DOHH2 (cell line): Measurements from ENCODE around the gene DPYD.

Experiments
- H3F3A ChIP-seq: fragments of 200-600 bp; sonication (generic), shearing (Covaris generic); 2 replicates; pipeline ENCODE4 v1.6.0; 2016; ENCODE audit warnings: antibody characterized with exemption, mild to moderate bottlenecking; ENCODE audit not compliant: control insufficient read depth, insufficient read depth
- H3K27ac ChIP-seq: fragments of 200-600 bp; sonication (generic); 2 replicates; pipeline ENCODE4 v1.5.1; 2014; ENCODE audit warnings: low read depth, mild to moderate bottlenecking, low read length, moderate library complexity
- H3K27me3 ChIP-seq: fragments of 200-600 bp; sonication (generic); 2 replicates; pipeline ENCODE4 v1.6.1; 2014; ENCODE audit warnings: mild to moderate bottlenecking, low read length, mixed read lengths; ENCODE audit not compliant: control insufficient read depth
- H3K36me3 ChIP-seq: fragments of 200-600 bp; sonication (generic); 2 replicates; pipeline ENCODE4 v1.6.1; 2014; ENCODE audit warnings: mild to moderate bottlenecking, low read length, moderate library complexity, mixed read lengths; ENCODE audit not compliant: control insufficient read depth
- H3K4me1 ChIP-seq: fragments of 200-600 bp; sonication (generic); 2 replicates; pipeline ENCODE4 v1.6.1; 2014; ENCODE audit warnings: mild to moderate bottlenecking, low read length, mixed read lengths; ENCODE audit not compliant: control insufficient read depth
- H3K4me2 ChIP-seq: fragments of 200-600 bp; sonication (generic); 2 replicates; pipeline ENCODE4 v1.6.0; 2014; ENCODE audit warnings: mild to moderate bottlenecking, low read length, moderate library complexity
- H3K4me3 ChIP-seq: fragments of 200-600 bp; sonication (generic); 2 replicates; pipeline ENCODE4 v1.5.1; 2014; ENCODE audit warnings: mild to moderate bottlenecking, low read length, mixed read lengths
- H3K79me2 ChIP-seq: fragments of 200-600 bp; sonication (generic); 2 replicates; pipeline ENCODE4 v1.6.1; 2014; ENCODE audit warnings: mild to moderate bottlenecking, low read length, mixed read lengths; ENCODE audit not compliant: control insufficient read depth
- H3K9me2 ChIP-seq: fragments of 200-600 bp; sonication (generic); replicated peaks from 2 replicates; pipeline ENCODE4 v1.6.1; 2014; ENCODE audit warnings: mild to moderate bottlenecking, low read length, mixed read lengths; ENCODE audit not compliant: control insufficient read depth
- H3K9me3 ChIP-seq: fragments of 200-600 bp; sonication (generic); 2 replicates; pipeline ENCODE4 v1.6.1; 2014; ENCODE audit warnings: antibody characterized with exemption, low read length, mixed read lengths; ENCODE audit not compliant: control insufficient read depth, insufficient read depth
- H4K20me1 ChIP-seq: fragments of 200-600 bp; sonication (generic); 2 replicates; pipeline ENCODE4 v1.6.0; 2014; ENCODE audit warnings: low read depth, mild to moderate bottlenecking, antibody characterized with exemption, low read length, moderate library complexity; ENCODE audit not compliant: control insufficient read depth, insufficient read depth
- EZH2phosphoT487 ChIP-seq: fragments of 200-600 bp; sonication (generic); IDR thresholded peaks from 2 replicates; pipeline ENCODE4 v1.6.1; 2017; ENCODE audit warnings: borderline replicate concordance, mild to moderate bottlenecking, antibody characterized with exemption, low read length, moderate library complexity, mixed read lengths
- TF ChIP-seq, protein P1 (sequence below): fragments of 200-600 bp; sonication (generic); IDR thresholded peaks from one replicate; pipeline ENCODE4 v1.5.1; 2014; ENCODE audit warnings: antibody characterized with exemption, mild to moderate bottlenecking, low read depth, low read length; ENCODE audit not compliant: poor library complexity, severe bottlenecking

The DPYD gene

DNA sequence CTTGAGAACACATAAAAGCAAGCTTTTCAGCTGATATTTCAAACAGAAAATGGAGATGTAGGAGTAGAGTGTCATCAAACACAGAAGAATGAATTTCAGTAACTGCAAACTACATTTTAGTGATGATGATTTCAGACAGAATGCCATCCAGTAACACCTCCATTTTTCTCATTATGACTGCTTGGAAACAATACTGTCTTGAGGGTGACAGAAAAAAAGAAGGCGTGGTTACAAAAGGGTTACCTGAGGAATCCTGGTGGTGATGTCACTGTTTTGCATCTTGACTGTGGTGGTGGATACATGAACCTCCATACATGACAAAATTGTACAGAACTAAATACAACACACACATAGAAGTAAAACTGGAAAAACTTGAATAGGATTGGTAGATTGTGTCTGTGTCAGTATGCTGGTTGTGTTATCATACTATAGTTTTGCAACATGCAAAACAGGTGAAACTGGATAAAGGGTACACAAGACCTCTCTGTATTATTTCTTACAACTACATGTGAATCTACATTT, 823.4 kb downstream of the DPYD start:
- Histone ChIP-seq H3F3A (no peaks in the 10 kb centered on the region), H3K4me2 (no peak overlapping the region), H3K36me3 (no peaks in the 10 kb centered on the region), H3K9me3 (no peaks in the 10 kb centered on the region), H3K9me2 (no peaks in the 10 kb centered on the region), H3K27ac (no peak overlapping the region), H3K79me2 (no peaks in the 10 kb centered on the region), H4K20me1 (no peaks in the 10 kb centered on the region), H3K4me1 (no peaks in the 10 kb centered on the region), H3K4me3 (no peak overlapping the region), H3K27me3 (no peaks in the 10 kb centered on the region)
- no peak for TF ChIP-seq EZH2phosphoT487
- TF ChIP-seq, protein P1, sequence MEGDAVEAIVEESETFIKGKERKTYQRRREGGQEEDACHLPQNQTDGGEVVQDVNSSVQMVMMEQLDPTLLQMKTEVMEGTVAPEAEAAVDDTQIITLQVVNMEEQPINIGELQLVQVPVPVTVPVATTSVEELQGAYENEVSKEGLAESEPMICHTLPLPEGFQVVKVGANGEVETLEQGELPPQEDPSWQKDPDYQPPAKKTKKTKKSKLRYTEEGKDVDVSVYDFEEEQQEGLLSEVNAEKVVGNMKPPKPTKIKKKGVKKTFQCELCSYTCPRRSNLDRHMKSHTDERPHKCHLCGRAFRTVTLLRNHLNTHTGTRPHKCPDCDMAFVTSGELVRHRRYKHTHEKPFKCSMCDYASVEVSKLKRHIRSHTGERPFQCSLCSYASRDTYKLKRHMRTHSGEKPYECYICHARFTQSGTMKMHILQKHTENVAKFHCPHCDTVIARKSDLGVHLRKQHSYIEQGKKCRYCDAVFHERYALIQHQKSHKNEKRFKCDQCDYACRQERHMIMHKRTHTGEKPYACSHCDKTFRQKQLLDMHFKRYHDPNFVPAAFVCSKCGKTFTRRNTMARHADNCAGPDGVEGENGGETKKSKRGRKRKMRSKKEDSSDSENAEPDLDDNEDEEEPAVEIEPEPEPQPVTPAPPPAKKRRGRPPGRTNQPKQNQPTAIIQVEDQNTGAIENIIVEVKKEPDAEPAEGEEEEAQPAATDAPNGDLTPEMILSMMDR, result no peak

DNA sequence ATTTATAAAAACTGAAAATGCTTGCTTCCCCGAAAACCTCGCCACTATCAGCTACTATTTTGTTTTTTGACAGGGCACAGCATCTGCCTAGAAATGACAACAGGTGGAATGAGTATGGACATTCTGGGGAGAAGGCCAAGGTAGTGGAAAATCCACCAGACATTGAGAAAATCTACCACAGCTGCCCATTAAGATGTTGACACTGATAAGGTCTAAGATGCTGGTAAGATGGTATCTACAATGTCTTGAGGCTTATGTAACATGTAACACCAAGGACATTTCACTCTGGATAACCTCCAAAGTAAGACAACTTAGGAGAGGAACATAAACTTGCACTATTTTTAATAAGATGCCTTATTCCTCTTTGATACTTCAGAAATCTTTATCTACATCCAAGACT, 825.1 kb downstream of the DPYD start:
- H3F3A ChIP-seq, result no peaks in the 10 kb centered on the region
- H3K79me2 ChIP-seq, result no peaks in the 10 kb centered on the region
- H3K27ac ChIP-seq, result no peak overlapping the region
- H3K4me1 ChIP-seq, result no peaks in the 10 kb centered on the region
- H3K4me2 ChIP-seq, result no peak overlapping the region
- H3K36me3 ChIP-seq, result no peaks in the 10 kb centered on the region
- no peaks in the 10 kb centered on the region for H3K9me3 ChIP-seq
- TF ChIP-seq, protein P1, result no peak
- no peak for TF ChIP-seq EZH2phosphoT487
- no peaks in the 10 kb centered on the region for H3K27me3 ChIP-seq
- no peaks in the 10 kb centered on the region for H4K20me1 ChIP-seq
- no peaks in the 10 kb centered on the region for H3K9me2 ChIP-seq
- no peak overlapping the region for H3K4me3 ChIP-seq

DNA sequence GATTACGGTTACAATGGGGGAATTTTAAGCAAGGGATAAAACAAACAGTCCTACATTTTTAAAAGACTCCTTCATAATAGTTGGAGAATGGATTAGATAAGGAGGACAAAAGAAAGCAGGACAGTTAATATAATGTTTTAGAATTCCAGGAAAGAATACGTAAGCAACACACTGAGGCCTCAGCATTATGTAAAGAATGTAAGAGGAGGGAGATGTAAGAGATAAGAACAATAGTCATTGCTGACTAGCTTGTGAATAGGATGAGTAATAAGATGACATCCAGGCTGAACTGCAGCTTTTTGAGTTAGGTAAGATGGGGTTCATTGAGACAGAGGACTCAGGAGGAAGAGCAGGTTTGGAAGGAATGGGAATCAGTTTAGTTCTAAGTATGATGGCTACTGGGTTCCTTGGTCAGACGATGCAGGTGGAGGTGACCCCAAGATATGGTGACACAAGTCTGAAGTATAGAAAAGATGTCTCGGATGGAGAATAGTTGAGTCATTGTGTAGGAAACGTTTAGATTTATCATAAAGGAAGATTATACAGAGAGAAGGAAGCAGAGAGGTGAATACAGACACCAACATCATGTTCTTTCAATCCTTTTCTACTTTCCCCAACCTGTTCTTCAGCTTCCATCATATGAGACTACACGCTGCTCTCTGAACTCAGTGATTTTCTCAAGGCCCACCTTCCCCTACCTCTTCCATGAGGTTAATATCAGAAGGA, 826.4 kb downstream of the DPYD start:
- no peaks in the 10 kb centered on the region for H3K36me3 ChIP-seq
- no peaks in the 10 kb centered on the region for H3K27me3 ChIP-seq
- H3K4me1 ChIP-seq, result no peaks in the 10 kb centered on the region
- no peak overlapping the region for H3K27ac ChIP-seq
- no peaks in the 10 kb centered on the region for H4K20me1 ChIP-seq
- H3K9me3 ChIP-seq, result no peaks in the 10 kb centered on the region
- H3K4me3 ChIP-seq, result no peak overlapping the region
- H3K79me2 ChIP-seq, result no peaks in the 10 kb centered on the region
- no peaks in the 10 kb centered on the region for H3F3A ChIP-seq
- TF ChIP-seq, protein P1, result no peak
- TF ChIP-seq EZH2phosphoT487, result no peak
- H3K9me2 ChIP-seq, result no peaks in the 10 kb centered on the region
- H3K4me2 ChIP-seq, result no peak overlapping the region
